ENCODE results near the gene FAM32A.

FAM32A gene

DNA sequence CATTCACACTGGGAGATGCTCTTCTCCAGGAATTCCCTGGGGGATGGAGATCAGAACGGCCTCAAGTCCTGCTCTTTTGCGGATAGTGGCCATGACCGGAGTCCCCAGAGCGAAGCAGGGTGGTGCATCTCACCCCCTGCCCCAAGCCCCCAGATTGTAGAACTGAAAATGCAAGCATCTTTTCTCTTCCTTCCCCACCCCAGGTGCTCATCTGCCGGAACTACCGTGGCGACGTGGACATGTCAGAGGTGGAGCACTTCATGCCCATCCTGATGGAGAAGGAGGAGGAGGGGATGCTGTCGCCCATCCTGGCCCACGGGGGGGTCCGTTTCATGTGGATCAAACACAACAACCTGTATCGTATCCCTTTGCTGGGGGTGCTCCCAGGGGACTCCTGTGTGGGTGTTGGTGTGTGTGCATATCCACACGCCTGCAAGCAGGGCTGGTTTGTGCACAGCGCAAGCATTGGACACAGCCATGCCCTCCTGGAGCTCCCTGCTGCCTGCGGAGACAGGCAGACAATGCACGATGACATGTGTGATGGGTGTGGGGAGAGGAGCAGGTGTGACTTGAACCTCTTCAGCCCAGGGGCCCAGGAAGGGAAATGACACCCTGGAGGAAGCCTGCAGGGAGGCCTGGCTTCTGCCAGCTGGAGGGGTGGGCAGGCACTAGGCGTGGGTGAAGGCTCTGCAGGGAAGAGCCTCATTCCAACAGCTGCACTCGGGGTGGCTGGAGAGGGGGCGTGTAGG, 18.2 kb downstream of the FAM32A start:
- DNase-seq, result no peak

DNA sequence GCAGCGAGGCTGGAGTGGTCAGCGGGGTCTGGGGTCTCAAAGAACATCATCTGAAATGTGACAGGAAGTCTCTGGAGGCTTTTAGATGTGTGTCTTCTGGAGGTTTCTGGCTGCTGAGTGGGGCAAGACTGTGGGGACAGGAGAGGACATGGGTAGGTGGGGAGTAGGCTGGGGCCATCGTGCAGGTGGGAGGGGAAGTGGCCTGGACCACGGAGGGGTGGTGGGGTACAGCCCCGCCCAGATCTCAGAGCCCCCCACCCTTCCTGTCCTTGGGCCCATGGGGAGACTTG, 18.7 kb downstream of the FAM32A start:
- no peak for DNase-seq

DNA sequence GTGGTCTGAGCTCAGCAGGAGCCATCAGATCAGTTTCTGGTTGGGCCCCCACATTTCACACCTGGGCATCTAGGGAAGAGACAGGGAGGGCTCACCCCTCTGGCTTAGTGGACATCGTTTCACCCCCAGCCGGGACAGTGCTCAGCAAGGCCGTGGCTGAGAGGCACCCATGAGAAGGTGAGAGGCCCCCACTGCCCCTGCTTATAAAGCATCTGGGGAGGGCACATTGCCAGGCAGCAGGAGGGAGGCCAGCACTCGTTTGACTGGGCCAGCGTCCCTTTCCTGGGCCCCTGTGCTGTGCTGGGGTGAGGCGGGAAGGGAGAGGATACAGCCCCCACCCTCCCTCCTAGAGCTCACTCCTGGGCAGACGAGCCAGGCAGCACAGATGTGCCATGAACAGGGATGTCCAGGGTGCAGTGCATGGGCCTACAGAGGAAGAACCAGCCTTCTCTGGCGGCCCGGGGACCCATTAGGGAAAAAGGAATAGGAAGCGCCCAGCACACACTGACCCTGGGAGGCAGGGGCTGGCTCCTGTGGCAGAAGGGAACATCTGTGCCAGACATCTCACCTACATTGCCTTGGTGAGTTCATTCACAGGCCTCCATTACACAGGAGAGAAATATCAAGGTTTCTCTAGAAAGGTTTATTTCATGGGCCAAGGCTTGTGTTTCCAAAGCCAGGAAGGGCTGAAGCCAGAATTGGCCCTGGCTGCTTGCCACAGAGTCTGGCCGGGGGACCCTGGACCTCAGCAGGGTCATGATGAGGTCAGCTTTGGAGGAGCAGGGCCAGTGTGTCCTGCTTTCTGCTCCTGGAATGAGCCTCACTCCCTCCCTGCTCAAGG, 20.2 kb downstream of the FAM32A start:
- no peak for DNase-seq

DNA sequence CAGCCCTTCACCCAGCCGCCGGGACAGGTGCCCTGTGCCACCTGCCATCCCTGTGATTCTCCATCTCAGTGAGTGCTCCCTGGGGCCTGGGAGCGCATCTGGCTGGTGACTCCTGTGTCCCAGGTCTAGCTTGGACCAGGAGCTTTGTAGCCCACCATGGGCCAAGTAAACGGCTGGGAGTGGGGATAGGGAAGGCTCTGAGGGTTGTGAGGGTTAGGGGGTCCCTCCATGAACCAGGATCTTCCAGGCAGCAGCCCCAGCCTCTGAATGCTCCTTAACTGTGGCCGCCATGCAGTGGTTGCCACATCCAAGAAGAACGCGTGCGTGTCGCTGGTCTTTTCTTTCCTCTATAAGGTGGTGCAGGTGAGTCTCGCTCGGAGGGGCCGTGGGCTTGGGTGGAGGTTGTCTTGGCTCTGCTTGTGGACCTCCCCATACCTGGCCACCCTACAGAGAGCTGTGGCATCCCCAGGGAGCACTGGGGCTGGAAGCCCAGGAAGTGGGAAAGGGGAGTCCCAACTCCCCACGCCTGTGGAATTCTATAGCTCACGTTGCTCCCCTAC, 20.9 kb downstream of the FAM32A start:
- no peak for DNase-seq

DNA sequence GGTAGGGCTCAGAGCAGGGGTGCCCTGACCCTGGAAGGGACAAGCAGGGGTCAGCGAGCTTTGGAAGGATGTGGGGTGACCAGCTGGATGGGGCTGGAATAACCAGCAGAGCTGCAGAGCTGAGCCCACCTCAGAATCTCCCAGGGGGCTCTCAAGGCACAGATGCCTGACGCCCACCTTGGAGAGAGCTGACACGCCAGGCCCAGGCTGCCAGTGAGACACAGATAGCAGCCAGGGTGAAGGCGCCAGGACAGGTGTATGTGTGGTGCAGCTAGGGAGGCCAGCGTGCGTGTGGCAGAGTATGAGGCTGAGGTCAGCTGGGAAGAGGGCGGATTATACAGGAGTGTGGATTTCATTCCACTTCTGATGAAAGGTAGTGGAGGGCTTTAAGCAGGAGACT, 21.4 kb downstream of the FAM32A start:
- DNase-seq, result no peak

DNA sequence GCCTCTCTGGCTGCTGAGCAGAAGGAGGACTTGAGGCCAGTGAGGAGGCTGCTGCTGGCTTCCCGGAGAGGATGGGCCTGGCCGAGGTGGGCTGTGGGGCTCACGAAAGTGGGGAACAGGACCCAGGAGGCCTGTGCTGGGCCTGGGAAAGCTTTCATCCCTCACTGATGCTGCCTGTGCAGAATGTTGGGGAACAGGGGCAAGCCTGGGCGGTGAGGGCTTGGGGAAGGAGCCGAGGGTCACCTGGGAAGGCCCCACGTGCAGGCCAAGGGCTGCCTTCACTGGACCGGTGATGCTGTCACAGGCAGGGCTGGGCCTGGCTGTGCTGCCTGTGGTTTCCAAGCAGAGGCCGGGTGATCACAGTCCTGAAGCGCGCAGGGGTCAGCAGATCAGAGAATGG, 21.9 kb downstream of the FAM32A start:
- no peak for DNase-seq

DNA sequence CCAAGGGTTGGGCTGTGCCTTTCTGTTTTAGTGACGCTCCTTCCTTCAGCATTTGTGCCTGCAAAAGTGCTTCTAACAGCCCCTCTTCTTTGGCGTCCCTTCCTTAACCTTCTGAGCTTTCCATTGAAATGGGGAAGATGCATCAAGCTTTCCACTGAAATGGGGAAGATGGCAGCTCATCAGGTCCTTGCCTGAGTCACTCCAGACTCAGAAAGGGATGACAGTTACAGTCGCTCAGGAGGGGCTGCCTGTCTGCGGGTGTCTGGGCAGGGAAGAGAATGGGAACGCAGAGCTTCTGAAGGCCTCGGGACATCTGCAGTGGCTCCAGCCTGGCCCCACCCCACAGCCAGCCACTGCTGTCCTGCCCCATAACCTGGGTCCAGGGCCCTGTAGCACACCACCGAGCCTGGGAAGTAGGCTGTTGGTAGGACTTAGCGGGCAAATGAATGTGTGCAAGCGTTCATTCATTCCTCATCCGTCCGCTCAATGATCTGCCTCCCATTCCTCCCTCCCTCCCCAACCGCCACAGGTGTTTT, 22.3 kb downstream of the FAM32A start:
- DNase-seq, result no peak

DNA sequence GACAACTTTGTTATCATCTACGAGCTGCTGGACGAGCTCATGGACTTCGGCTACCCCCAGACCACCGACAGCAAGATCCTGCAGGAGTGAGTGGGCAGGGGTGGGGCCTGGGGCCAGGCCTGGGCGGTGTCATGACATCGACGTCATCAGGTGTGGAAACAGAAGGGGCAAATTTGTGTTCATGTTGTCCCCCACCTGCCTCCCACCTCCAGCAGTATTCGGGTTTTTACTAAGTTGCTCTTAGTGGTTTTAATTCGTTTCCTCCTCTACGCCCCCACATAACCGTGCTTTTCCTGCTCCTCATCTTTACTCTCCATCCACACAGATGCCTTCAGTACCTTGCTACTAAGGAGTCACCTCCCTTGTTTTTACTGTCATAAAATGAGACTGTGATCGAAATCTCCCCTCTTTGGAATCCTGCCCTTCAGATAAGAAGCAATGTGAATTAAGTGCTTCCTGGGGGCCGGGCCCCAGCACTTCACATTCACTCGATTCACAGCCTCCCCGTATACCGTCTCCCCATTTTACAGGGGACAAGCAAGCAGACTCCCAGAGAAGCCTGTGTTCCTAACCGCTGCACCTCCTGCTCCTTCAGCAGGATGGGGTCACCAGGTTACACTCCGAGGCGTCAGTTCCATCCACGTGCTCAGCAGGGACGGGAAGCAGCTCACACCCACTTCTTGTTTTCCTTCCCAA, 23.0 kb downstream of the FAM32A start:
- no peak for DNase-seq

DNA sequence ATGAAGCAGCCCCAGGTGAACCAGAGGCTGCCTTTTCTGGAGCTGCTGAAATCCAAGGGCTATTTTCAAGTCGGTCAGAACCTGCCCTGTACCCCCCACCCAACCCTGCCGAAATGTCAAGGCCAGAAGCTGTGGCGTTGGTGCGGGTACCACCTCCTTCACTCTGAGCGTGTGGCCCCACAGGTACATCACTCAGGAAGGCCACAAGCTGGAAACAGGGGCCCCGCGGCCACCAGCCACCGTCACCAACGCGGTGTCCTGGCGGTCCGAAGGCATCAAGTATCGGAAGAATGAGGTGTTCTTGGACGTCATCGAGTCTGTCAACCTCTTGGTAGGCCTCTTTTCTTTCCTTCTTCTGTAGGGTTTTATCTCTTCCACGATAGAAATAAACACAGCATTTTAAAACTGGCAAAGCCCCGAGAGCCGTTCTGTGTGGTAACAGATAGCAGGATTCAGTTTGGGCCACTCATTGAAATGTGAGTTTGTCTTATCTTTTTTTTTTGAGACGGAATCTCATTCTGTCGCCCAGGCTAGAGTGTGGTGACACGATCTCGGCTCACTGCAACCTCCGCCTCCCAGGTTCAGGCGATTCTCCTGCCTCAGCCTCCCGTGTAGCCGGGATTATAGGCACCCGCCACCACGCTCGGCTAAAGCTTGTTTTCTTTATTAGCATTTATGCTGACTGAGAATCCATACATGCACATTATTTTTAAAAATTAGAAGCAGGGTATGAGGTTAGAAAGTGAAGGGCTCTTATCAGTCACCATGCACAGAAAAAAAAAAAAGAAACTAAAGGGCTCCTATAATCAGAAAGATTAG, 23.8 kb downstream of the FAM32A start:
- DNase-seq, result no peak

DNA sequence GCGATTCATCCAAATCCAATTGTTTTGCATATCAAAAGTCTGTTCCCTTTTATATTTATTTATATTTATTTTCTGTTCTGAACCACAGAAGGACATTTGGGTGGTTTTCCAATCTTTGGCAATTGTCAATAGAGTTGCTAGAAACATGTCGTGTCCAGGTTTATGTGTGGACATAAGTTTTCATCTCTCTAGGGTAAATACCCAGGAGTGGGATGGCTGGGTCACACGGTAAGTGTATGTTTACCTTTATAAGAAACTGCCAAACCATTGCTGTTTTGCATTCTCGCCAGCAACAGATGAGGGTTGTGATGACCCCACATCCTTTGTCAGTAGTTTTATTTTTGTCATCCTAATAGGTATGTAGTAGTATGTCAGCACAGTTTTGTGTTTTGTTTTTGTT, 25.0 kb downstream of the FAM32A start:
- DNase-seq, result no peak

DNA sequence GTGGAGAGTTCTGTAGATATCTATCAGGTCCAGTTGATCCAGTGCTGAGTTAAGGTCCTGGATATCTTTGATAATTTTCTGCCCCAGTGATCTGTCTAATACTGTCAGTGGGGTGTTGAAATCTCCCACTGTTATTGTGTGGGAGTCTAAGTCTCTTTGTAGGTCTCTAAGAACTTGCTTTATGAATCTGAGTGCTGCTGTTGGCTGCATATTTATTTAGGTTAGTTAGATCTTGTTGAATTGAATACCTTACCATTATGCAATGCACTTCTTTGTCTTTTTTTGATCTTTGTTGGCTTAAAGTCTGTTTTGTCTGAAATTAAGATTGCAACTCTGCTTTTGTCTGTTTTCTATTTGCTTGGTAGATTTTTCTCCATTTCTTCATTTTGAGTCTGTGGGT, 27.9 kb downstream of the FAM32A start:
- DNase-seq, result no peak

DNA sequence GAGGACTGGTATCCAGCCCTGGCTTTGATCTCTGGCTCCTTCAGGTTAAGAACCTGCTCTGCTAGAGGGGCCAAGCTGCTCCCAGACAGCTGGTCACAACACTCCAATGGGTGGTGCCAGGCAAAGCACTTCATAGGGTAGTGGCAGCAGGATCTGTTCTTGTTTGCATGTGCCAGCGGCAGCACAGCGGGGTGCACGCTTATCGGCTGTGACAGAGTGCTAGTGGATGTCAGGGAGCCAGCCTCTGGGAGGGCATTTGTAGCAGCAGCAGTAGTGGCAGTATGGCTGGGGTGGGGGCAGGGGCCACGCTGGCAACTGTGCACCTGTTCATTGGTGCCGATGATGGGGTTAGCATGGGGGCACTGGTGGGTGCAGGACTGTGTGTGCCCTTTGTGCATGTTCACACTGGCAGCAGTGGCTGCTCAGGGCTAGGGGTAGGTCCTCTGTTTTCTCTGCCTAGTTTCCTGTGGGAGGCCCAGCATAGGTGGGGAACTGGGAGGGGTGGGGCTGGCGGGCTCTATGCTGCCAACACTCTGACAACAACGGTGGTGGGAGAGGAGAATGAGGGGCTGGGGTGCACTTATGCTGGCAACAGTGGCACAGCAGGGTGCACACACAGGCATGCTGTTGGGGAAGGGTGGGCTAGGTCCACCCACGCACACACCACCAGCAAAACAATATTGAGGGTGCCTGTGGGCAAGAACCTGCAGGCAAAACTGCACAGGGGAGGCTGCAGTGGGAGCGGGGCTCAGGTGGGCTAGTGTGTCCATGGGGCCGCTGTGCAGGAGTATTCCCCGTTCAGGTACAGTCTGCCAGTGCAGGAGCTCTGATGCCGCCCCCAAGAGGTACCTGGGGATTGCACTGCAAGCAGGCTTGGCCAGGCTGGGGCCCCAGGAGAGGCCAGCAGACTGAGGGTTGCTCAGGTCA, 31.8 kb downstream of the FAM32A start:
- no peak for DNase-seq

DNA sequence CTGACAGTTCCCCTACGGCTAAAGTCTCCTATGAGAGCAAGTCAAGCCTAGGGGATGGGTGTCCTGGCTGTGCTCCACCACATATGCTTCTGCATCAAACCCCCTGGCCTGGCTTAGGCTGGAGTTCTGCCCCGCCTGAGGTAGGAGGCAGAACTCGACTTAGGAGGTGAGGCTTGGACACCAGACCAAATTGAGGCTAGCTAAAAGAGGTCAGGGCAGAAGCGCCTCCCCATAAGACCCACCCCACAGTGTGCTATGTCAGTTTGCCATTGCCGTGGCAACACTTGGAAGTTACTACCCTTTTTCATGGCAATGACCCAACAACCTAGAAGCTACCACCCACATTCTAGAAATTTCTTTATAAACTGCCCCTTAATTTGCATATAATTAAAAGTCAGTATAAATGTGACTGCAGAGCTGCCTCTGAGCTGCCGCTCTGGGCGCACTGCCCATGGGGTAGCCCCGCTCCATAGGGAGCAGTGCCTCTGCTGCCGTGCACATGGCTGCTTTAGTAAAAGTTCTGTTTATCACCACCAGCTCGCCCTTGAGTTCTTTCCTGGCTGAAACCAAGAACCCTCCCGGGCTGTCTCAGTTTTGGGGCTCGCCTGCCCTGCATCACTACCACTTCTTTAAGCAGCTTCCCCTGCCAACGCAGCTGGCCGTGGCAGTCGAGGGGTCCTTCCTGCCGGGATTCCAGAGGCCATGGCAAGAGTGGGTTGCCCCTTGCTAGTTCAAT, 32.7 kb downstream of the FAM32A start:
- DNase-seq, result no peak

DNA sequence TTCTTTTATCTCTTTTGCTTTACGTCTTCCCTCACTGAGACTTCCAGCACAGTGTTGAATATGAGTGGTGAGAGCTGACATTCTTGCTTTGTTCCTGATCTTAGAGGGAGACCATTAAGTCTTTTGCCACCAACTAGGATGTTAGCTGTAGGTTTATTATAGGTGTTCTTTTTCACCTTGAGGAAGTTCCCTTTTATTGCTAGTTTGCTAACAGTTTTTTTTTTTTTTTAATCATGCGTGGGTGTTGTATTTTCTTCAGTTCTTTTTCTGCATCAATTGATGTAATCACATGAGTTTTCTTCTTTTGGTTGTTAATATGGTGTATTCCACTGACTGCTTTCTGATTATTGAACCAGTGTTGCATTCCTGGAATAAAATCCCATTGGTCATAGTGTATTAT, 33.6 kb downstream of the FAM32A start:
- DNase-seq, result no peak

DNA sequence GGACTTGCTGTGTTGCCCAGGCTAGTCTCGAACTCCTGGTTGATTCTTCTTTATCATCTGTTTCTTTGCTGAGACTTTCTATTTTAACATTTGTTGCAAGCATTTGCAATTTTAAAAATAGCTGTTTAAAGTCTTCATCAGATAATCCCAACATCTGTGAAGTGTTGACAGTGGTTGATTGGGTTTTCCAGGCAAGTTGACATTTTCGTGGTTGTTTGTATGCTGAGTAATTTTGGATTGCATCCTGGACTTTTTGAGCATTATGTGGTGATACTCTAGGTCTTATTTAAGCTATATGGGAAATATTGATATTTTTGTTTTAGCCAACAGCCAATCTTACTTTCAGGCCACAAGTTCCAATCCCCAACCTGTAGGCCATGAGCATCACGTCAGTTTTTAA, 37.6 kb downstream of the FAM32A start:
- no peak for DNase-seq

DNA sequence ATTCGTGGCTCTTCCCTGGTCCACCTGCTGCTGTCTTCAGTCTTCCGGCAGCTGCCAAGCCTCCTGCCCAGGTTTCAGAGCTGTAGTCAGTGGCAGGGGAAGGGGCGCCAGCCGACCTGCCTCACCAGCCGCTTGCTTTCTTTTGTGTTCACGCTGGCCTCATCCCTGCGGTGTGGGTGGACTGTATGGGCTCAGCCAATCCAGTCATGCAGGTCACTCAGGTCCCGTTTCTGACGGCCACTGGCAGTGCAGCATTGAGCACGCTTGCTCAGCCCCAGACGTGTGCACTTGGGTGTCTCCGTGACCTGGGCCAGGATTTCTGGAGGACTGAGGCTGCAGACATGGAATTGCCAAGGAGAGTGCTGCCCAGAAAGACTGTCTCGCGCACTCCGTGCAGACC, 38.5 kb downstream of the FAM32A start:
- DNase-seq, result no peak

DNA sequence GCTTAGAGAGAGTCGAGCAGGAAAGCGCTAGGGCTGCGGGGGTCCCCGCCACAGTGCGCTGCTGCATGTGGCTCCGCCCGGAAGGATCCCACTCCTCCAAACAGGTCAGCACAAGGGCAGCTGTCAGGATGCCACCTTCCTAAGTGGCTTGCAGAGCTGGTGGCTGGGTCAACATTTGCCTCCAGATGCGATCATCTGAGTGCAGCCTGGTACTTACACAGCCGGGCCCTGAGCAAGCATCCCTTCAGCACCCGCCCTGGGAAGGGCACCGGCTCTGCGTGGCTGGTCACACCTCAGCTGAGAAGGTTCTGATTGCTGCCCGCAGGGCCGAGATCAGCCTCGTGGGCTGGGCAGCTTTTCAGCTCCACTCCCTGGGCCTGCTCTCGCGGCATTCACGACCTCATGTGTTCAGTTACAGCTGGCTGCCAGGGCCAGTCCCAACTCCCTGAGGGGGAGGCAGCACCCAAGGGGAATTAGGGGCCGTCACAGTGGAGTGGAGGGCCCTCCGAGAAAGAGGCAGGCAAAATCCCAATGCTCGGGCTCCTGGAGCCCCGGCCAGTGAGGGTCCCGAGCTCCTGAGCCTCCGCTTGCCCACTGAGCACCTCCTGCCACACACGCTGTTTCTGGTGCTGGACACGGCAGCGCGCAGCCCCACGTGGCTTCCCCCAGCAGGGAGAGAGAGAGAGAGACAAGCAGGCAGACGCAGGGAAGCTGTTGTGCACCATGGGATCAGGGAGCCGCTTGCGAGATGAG, 39.3 kb downstream of the FAM32A start:
- no peak for DNase-seq

DNA sequence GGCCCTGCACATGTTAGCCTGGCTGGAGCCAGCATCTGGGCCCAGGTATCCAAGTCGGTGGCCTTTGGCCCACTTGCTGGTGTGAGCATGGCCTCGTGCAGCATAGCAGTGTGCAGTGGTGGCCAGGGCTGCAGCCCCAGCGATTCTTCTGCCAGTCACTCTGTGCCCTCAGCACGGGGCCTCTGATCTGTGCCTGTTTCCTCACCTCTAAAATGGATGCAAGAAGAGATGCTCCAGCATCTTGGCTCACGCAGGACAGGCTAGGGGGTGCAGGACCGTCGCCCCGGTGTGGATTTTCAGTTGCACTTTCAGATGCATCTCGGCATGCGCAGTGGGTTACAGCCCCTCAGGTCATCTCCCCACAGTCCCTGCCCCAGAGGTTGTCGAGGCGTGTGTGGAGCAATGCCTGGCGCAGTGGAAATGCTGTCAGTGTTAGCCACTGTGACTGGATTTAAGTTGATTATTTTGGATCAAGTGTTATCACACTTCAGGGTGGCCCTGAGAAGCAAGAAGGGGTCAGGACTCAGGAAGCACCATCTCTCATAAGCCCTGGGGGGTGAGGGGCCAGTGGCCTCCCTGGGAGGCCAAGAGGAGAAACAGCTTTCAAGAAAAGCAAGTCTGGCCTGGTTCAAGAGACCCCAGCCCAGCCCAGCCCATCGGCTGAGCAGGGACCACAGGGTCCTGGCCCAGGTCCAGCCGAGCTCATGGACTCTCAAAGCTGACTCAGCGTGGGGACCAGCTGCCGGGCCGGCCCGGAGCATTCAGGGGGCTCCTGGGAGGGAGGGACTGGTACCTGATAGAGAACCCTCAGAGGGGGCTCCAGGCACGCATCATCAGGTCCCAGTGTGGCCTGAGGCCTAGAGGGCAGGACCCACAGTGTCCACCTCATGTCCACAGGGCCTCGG, 40.3 kb downstream of the FAM32A start:
- no peak for DNase-seq

DNA sequence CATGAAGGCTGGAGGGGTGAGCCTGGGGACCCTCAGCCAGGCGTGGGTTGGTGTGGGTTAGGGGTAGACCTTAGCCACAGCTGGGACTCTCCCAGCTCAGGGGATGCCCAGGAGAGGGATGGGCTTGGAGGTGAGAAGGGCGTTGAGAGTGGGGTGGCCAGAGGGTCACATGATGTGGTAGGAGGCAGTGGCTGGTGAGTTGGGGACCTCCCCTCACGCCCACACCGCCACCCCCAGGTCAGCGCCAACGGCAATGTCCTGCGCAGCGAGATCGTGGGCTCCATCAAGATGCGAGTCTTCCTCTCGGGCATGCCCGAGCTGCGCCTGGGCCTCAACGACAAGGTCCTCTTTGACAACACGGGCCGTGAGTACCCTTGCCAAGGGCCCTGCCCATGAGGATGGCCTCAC, 41.0 kb downstream of the FAM32A start:
- DNase-seq, result no peak

Measured in T1000 (cell line).